Ishikawa (cell line): Measurements from ENCODE around the gene PPP2R2D.

Experiments
- EP300 ChIP-seq: IDR thresholded peaks from 2 replicates; pipeline ENCODE4 v1.6.1; 2012; ENCODE audit warnings: borderline replicate concordance
- MAX ChIP-seq: IDR thresholded peaks from 2 replicates; pipeline ENCODE4 v1.6.1; 2012

GRCh38 chr10:131929122-131929845 is 28.5 kb downstream of the PPP2R2D start:
- TF ChIP-seq MAX (no peak), EP300 (no peak)
